ENCODE data around the gene NPEPL1.

Gene NPEPL1

DNA sequence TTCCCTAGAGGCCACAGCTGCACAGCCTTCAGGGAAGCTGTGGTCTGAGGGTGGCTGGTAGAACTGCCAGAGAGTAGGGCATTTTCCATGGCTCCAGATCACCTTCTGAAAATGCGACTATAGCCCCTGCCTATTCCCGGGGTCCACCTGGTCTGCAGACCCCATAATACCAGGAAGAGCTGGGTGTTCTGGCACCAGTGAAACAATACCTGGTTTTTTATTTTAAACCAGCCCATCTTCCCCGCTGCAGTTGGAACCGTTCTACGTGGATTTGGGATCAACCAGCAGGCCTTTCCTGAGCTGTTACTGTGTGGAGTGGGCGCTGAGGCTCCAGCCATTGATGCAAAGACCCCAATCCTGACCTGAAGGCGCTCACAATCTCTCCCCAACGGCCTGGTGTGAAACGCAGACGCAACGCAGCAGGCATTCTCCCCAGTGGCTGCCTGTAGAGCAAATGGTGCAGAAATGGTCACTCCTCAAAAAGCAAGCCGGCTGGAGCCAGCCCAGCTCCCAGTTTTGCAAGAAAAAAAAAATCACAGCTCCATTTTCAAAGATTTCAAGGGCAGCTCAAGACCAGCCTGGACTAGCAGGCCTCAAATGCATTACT, 11.3 kb downstream of the NPEPL1 start:
- no peaks in the 10 kb centered on the region for H3K4me1 ChIP-seq (ENCODE audit: insufficient read depth, low read length, severe bottlenecking)
- TF ChIP-seq EZH2 (IDR thresholded peaks at IDR 0.05; ENCODE audit: borderline replicate concordance, low read length) = no peak
- TF ChIP-seq, protein P1, sequence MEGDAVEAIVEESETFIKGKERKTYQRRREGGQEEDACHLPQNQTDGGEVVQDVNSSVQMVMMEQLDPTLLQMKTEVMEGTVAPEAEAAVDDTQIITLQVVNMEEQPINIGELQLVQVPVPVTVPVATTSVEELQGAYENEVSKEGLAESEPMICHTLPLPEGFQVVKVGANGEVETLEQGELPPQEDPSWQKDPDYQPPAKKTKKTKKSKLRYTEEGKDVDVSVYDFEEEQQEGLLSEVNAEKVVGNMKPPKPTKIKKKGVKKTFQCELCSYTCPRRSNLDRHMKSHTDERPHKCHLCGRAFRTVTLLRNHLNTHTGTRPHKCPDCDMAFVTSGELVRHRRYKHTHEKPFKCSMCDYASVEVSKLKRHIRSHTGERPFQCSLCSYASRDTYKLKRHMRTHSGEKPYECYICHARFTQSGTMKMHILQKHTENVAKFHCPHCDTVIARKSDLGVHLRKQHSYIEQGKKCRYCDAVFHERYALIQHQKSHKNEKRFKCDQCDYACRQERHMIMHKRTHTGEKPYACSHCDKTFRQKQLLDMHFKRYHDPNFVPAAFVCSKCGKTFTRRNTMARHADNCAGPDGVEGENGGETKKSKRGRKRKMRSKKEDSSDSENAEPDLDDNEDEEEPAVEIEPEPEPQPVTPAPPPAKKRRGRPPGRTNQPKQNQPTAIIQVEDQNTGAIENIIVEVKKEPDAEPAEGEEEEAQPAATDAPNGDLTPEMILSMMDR (IDR thresholded peaks at IDR 0.05; ENCODE audit: low read length) = no peak
- H4K20me1 ChIP-seq (ENCODE audit: insufficient read depth, low read length) = no peaks in the 10 kb centered on the region
- H3K27me3 ChIP-seq (ENCODE audit: insufficient read depth, low read length) = no peaks in the 10 kb centered on the region
- no peaks in the 10 kb centered on the region for H3K9me2 ChIP-seq (ENCODE audit: low read depth, low read length)
- no peak overlapping the region for H3K9ac ChIP-seq (ENCODE audit: low read length)
- H3F3A ChIP-seq (ENCODE audit: insufficient read depth, low read length) = no peaks in the 10 kb centered on the region
- H3K36me3 ChIP-seq (ENCODE audit: insufficient read depth, low read length) = peaks cover 17% of the 10 kb centered on the region; the same call in 1 of the 2 replicates
- no peak overlapping the region for H3K4me3 ChIP-seq (ENCODE audit: low read depth, low read length, poor library complexity, severe bottlenecking)
- H3K79me2 ChIP-seq (ENCODE audit: insufficient read depth, low read length) = no peaks in the 10 kb centered on the region
- no peaks in the 10 kb centered on the region for H3K9me3 ChIP-seq (ENCODE audit: low read length)
- no peak overlapping the region for H2AFZ ChIP-seq (ENCODE audit: low read length)
- no peak overlapping the region for H3K4me2 ChIP-seq (ENCODE audit: low read length)
- no peak overlapping the region for H3K27ac ChIP-seq (ENCODE audit: low read depth, low read length, poor library complexity, severe bottlenecking)

DNA sequence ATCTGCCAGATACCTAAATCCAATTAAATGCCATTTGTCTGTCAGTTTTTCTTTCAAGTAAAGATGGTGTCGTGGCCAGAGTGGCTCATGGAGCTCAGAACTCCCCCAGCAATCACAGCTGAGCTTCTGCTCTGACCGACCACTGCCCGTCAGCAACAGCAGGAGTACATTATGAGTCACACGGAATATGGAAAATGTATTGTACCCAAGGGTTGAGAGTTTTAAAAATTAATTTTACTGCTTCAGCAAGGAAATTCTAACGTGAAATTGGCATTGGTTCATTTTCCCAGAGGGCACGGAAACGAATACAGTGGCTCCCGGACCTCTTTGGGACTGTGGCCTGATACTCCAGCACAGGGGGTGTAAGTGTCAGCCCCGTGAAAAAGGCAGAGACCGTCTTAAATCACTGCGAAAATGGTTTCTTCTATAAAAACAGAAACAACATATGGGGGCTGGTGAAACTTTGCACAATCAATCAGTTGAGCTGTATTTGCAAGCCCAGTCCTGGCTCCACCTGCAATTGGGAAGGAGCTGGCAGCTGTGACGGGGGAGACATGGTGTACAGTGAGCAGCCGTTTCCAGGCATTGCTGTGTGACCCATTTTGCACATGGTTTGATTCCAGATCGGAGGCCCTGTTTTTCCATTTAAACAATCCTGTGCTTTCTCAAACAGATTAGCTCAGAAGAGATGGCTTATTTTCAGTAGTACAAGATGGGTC, 12.8 kb downstream of the NPEPL1 start:
- Histone ChIP-seq H3K79me2 (ENCODE audit: insufficient read depth, low read length) (no peaks in the 10 kb centered on the region), H3K4me2 (ENCODE audit: low read length) (no peak overlapping the region), H2AFZ (ENCODE audit: low read length) (no peak overlapping the region), H3K27me3 (ENCODE audit: insufficient read depth, low read length) (no peaks in the 10 kb centered on the region), H3K36me3 (ENCODE audit: insufficient read depth, low read length) (peaks cover 11% of the 10 kb centered on the region; the same call in 1 of the 2 replicates), H3K4me1 (ENCODE audit: insufficient read depth, low read length, severe bottlenecking) (no peaks in the 10 kb centered on the region), H3K4me3 (ENCODE audit: low read depth, low read length, poor library complexity, severe bottlenecking) (no peak overlapping the region), H3K9ac (ENCODE audit: low read length) (no peak overlapping the region), H3F3A (ENCODE audit: insufficient read depth, low read length) (no peaks in the 10 kb centered on the region), H3K9me2 (ENCODE audit: low read depth, low read length) (no peaks in the 10 kb centered on the region), H3K27ac (ENCODE audit: low read depth, low read length, poor library complexity, severe bottlenecking) (no peak overlapping the region), H4K20me1 (ENCODE audit: insufficient read depth, low read length) (no peaks in the 10 kb centered on the region), H3K9me3 (ENCODE audit: low read length) (no peaks in the 10 kb centered on the region)
- TF ChIP-seq EZH2 (IDR thresholded peaks at IDR 0.05; ENCODE audit: borderline replicate concordance, low read length) = no peak
- TF ChIP-seq, protein P1 (IDR thresholded peaks at IDR 0.05; ENCODE audit: low read length) = no peak

DNA sequence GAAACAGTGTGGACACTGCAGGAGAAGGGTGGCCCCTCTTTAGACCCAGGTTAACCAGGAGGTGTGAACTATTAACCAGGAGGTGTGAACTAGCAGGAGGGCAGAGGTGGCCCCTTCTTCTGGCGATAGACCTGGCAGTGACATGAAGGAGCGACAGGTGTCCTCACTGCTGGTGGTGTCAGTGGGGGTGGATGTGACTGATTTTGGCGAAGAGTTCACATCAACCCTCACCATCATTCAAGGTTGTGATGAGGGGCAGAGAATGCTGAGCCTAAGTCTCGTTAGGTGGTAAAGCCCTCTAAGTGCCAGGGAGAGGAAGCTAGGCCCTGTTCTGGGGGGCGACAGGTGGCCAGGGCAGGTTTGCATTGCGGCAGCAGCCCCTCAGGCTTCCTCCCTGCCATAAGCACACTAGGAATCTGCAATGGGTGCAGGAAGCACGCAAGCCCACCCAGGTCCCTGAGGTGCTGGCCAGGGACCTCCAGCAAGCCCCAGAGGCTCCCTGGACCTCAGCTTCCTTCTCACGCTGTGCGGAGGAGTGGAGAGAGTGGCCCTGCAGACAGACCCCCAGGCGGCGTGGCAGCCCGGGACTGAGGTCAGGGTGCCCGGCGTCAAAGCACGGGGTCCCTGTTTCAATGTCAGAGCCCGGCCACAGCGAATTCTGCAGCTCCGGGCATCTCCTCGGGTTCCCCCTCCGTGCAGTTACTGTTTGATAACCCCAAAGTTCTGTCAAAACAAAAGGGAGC, 13.7 kb downstream of the NPEPL1 start:
- H3K79me2 ChIP-seq (ENCODE audit: insufficient read depth, low read length) = no peaks in the 10 kb centered on the region
- H3K36me3 ChIP-seq (ENCODE audit: insufficient read depth, low read length) = peaks cover 11% of the 10 kb centered on the region; the same call in 1 of the 2 replicates
- TF ChIP-seq, protein P1 (IDR thresholded peaks at IDR 0.05; ENCODE audit: low read length) = no peak
- no peak for TF ChIP-seq EZH2 (IDR thresholded peaks at IDR 0.05; ENCODE audit: borderline replicate concordance, low read length)
- H3K27ac ChIP-seq (ENCODE audit: low read depth, low read length, poor library complexity, severe bottlenecking) = no peak overlapping the region
- no peaks in the 10 kb centered on the region for H3K27me3 ChIP-seq (ENCODE audit: insufficient read depth, low read length)
- H4K20me1 ChIP-seq (ENCODE audit: insufficient read depth, low read length) = no peaks in the 10 kb centered on the region
- no peaks in the 10 kb centered on the region for H3K9me2 ChIP-seq (ENCODE audit: low read depth, low read length)
- no peaks in the 10 kb centered on the region for H3K4me1 ChIP-seq (ENCODE audit: insufficient read depth, low read length, severe bottlenecking)
- no peaks in the 10 kb centered on the region for H3F3A ChIP-seq (ENCODE audit: insufficient read depth, low read length)
- no peak overlapping the region for H3K4me3 ChIP-seq (ENCODE audit: low read depth, low read length, poor library complexity, severe bottlenecking)
- no peaks in the 10 kb centered on the region for H3K9me3 ChIP-seq (ENCODE audit: low read length)
- H2AFZ ChIP-seq (ENCODE audit: low read length) = no peak overlapping the region
- H3K4me2 ChIP-seq (ENCODE audit: low read length) = no peak overlapping the region
- no peak overlapping the region for H3K9ac ChIP-seq (ENCODE audit: low read length)

Data from OCI-LY1 (cell line).